HG03457 (cell line): ENCODE results near the gene CD58.
A peak's percentile ranks its signal among the peaks of the same experiment; 100 is the strongest.
"Not testable (repeated sequence)": the region's sequence is repeated elsewhere in the genome, so short reads cannot be mapped to it uniquely, and the experiment has no call there.

Experiments used
- ATAC-seq: cut with Tn5 transposase; IDR thresholded peaks from one replicate; pipeline ENCODE4 v1.9.1; 2021; ENCODE audit warnings: moderate number of reproducible peaks; ENCODE audit not compliant: unreplicated experiment

CD58 gene

GRCh38 chr1:116570358-116571214 is at the start of gene CD58:
Gene CD58, minus strand, starts transcription at chr1:116571026. Its CDS starts 54 bp downstream, at chr1:116570972.
- ATAC-seq = peak; percentile 50

DNA sequence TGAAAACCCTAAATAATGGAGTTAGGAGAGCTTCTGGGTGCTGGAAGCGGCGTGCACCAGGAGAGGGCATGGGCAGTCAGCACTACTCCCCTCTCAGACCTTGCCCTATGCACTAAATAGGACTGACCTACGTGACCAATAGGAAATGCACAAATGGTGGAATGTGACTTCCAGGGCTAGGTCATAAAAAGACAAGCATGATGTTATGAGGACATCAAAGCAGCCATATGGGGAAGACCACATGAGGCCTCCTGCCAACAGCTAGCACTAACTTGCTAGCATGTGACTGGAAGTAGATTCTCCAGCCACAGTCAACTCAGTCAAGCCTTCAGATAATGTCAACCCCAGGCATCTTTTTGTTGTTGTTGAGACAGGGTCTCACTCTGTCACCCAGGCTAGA is 49.6 kb upstream of the CD58 start:
- ATAC-seq = not testable (repeated sequence)

DNA sequence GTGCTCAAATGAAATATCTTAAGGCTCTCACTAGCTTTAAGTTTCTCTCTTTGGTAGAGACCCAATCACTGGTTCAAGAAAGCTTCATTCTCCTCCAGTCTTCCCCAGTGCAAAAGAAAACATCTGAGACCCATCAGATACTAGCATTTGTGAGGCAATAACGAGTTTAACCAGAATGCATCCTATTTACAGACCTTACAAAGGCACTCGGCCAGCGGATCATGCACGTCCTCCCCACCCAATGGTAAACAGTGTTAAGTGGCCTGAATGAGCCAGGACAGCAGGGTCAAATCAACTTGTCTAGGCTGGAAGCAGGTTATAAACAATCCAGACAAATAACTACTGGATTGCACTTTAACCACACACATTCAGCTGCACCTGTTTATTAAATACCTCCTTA is 48.3 kb upstream of the CD58 start:
- not testable (repeated sequence) for ATAC-seq

DNA sequence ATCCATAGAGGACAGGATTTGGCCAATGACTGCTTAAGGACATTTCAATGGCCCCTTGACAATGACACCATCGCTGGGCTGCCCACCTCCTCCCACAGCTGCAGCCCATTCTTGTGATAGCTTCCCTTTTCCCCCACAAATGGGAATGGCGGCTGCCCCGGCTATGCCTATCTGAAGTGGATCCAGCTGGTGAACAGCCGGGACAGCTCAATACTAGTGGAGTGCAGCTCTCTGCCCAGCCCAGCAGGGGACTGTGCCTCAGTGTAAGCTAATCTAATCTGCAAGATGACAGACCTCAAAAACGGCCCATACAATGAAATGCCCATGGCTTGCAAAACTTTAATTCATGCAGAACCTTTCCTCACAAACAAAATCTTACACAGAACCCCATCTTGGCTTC is 47.0 kb upstream of the CD58 start:
- not testable (repeated sequence) for ATAC-seq

DNA sequence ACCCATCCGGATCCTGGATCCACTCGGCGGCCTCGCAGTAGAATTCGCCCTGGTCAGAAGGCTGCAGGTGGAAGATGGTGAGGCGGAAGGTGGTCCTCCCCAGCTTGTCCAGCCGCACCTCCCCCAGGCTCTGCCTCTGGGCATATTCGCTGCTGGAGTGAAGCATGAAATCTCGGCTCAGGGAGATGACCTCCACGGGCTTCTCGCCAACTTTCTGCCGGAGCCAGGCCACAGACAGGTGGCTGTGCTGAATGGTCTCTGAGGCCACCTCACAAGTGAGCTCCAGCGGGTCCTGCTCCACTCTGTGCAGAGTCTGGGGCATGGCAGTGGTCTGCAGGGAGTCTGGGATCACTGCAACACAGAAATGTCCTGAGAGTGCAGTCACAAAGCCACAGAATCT is 43.0 kb upstream of the CD58 start:
- ATAC-seq = not testable (repeated sequence)

- not testable (repeated sequence) for ATAC-seq
Measured at GRCh38 chr1:116609801-116610371, 39.1 kb upstream of the CD58 start.

- ATAC-seq = not testable (repeated sequence)
Measured at GRCh38 chr1:116608841-116609240, 38.0 kb upstream of the CD58 start.

DNA sequence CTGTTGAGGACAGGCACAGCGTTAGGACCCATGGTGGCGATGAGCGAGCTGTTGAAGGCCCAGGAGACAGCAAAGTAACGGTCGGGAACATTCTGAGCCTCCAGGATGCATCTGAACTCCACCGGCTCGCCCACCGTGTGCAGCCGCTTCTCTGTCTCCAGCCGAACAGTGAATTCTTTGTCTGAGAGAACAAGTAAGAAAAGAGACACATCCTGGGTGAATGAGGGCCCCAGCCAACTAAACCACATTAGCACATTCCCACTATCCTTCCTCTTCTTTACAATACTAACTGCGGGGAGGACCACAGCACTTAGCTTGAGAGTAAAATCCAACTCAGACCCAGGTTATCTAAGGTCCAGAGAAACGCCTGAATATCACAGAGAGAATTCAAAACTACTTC is 37.3 kb upstream of the CD58 start:
- ATAC-seq = not testable (repeated sequence)

DNA sequence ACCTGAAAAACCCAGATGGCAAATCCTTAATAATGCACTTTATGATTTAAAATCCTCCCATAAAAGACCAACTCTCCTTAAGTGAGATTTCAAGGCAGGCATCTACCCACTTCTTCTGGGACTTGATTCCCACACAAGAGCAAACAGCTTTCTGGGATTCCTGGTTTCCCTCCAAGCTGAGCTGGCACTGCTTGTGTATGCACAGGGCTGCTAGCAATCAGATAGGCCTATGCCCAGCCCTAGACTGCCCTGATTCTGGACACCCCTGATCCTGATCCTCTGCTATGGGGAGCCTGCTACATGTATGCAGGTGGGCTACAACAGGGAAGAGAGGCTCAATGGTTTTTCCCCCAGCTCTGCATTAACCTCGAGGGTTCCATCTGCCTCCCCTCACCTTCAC is 36.6 kb upstream of the CD58 start:
- ATAC-seq = not testable (repeated sequence)

DNA sequence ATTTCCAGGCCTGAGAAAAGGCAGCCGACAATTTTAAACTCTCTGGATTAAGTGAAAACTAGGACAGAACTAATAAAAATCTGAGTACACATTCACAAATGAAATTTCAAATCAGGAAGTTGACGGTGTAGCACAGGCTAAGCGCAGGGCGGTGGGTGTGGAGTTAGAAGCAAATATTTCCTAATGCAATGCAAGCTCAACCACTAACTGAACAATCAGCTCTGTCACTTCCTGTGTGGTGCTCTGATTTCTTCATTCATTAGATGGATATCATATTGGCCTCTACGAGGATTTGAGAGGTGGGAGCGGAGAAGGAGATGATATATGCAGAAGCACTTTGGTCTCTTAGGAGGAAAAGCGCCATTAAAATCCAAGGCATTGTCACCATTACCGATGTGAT is 35.2 kb upstream of the CD58 start:
- ATAC-seq = not testable (repeated sequence)

DNA sequence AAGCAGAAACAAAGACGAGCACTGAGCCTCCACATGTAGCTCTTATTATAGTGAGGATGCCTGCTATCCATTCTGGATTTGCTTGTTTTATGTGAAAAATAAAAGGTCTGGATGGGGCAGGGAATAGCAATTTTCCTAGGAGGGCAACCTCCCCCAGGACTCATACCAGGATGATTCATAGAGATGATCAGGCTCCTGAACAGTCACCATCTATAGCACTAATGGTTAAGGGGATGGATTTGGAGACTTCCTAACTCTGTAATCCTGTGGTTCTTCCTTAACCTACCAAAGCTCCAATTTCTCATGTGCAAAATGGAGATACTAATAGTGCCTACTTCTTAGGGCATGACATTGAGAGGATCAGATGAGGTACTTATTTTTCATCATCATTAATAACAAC is 34.5 kb upstream of the CD58 start:
- ATAC-seq = no peak

- not testable (repeated sequence) for ATAC-seq
Measured at GRCh38 chr1:116604408-116604807, 33.6 kb upstream of the CD58 start.

- ATAC-seq = not testable (repeated sequence)
Measured at GRCh38 chr1:116603646-116604045, 32.8 kb upstream of the CD58 start.

DNA sequence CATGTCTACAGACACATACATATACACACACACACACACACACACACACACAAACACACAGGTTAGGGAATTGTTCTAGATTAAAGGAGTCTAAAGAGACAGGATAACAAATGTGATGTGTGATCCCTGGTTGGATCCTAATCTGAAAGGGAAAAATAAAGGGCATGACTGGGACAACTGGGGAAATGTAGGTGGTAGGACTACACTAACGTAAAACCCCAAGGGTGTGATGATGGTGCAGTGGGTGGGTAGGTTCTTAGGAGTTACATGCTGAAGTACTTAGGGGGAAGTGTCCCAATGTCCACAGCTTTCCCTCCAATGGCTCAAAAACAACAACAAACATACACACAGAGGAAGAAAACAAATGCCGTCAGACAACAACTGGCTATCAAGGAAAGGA is 28.5 kb upstream of the CD58 start:
- not testable (repeated sequence) for ATAC-seq

DNA sequence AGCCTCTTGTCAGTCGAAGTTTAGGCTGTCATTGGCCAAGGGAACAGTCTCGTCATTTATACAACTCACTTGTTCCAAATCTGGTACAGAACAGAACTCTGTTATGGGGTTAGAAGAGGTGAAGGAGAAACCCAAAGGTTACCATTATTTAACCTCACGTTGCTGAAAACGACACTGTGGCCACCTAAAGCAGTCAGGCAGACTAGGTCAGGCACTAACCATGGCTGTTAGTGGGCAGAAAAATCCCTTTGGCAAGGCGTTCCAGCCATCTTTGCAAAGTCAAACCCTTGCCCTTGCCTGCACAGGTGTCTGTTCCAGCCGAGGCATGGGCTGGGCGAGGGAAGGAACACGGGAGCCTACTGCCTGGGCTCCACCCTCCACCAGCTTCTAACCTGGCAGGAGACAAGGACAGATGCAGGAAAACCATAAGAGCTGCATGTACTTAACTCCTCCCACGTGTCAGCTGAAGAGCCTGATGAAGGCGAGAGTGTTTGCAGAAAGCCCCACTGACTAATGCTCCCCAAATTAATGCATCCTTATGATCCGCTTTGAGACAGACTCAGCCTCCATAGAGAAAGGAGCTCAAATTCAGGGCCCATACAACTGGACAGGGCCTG is 27.7 kb upstream of the CD58 start:
- not testable (repeated sequence) for ATAC-seq

DNA sequence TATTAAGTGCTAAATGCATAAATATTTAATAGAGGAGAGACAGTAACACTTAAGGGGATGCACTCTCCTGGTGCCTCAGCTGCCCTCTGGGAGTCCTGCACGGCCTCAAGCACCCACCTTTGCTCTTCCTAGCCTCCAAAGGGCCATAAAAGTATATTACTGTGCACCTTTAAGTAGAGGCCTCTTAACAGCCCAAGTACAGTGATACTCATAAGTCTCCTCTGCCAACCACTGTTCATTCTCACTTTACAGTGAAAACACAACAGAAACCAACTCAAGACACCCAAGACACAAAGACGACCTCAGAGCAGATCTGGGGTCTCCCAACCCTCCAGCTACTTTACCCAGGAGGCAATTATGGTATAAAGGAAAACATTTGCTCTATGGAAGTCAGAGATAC is 26.6 kb upstream of the CD58 start:
- ATAC-seq = peak; percentile 75

DNA sequence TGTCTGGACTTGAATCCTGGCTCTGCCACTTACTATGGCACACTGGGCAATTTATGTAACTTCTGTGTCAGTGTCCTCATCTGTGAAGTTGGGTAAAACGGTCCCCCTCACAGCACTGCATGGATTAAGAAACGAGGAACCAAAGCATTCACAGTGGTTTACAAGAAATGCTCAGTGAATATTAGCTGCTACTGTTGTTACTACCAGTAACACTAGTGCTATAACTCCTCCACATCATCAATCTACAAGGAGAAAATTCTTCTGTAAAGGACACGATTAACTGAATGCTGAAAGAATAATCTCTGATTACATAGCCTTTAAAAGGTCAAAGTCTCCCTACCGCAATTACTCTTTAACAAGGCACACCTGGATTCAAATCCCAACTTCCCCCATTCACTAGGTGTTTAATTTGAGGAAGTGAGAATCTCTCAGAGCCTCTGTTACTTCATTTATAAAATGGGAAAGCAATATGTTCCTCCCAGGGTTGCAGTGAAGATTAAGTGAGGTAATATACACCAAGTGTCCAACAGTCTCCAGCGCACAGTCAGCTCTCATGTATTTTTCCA is 26.0 kb upstream of the CD58 start:
- not testable (repeated sequence) for ATAC-seq

DNA sequence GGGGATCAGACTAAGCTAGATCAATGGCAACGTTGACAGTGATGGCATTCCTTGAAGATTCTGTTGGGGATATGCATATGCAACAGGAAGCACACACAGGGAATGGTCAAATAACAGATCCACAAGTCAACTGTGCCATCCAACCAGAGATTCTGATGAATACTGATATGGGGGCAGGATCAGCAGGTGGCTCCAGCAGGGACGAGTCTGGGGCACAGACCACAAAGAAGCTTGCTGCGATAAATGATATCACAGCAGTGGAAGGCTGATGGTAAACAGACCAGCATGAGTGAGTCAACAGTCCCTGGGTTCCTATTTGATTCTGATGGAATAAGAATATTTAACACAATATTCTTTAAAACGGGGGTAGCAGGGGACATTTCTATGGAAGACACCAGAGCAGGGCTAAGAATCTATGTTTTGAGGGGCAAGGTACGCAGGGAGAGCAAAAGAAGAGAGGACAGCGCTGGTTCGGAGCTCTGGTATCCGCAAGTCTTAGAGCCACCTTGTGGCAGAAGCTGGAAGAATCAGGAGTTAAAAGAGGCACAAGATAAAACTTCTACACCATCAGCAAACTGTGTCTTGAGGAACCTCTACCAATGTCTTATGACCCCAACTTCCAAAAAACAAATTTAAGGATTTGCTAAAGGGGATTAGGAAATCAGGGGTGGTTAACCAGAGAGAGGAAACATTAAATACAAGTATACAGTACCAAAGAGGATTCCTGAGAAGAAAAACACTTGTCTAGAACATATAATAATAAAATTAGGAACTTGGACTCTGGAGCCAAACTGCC is 25.3 kb upstream of the CD58 start:
- not testable (repeated sequence) for ATAC-seq

GRCh38 chr1:116595065-116595840 is 24.4 kb upstream of the CD58 start:
- not testable (repeated sequence) for ATAC-seq

- not testable (repeated sequence) for ATAC-seq
Measured at GRCh38 chr1:116593977-116594376, 23.2 kb upstream of the CD58 start.
